ENCODE results near the gene A1BG.

GRCh38 chr19:58350001-58350861 lies 3.1 kb downstream of the A1BG start:
- TF ChIP-seq CTCF (conservative IDR thresholded peaks at IDR 0.05; ENCODE audit: low read depth, low read length) (no peak), EZH2 (IDR thresholded peaks at IDR 0.05; ENCODE audit: low read length, unreplicated experiment) (no peak), EZH2phosphoT487 (IDR thresholded peaks at IDR 0.05; ENCODE audit: borderline replicate concordance, low read length) (no peak)

Measured in PC-3 (cell line).